ENCODE measurements around the gene PSMD3.

PSMD3 gene

DNA sequence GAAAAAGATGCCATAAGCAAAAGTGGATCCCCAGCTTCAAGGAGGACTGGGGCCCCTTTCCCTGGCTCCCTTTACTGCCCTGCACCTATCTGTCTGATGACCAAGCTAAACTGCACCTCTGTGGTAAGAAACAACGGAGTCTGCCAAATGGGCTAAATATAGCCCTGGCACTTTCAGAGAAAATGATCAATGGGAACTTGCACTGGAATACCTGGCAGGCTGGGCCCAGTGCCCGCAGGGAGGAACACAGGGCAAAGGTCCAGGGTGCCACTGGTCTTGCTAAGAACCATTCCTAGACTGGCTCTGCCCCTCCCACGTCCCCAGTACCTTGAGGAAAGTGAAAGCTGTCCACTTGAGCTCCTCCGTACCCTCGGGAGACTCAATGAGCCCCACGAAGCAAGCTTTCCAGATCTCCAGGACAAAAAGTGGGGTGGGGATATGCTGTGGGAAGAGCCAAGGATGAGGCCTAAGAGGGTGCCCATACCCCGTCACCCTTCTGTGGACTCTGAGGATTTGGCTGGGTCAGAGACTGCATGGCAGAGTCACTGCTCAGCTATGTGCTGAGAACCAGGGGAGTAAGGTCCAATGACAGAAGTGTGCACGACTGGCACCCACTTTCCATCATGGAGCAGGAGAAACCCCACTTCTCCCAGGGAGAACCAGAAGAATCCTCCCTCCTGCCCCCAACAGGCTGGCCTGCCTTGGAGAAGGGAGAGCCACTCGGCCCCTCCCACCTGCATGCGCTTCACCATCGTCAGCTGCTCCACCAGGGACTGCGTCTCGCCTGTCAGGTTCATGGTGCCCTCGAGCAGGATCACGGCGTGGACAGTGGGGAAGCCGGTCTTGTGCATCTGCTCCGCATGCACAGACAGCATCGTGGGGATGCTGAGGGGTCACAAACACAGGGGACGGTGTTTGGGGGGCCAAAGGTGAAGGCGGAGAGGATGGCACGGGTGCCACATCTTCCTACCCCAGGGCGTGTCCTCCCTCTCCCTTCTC is 52.0 kb downstream of the PSMD3 start:
- Histone ChIP-seq H3K9me3 (ENCODE audit: control insufficient read depth, insufficient read depth, low read length) (no peaks in the 10 kb centered on the region), H3K4me3 (ENCODE audit: low read length) (no peak overlapping the region), H3K36me3 (ENCODE audit: control insufficient read depth, insufficient read depth, low read length) (peaks cover 26% of the 10 kb centered on the region), H3K27me3 (ENCODE audit: control insufficient read depth, insufficient read depth, low read length) (no peaks in the 10 kb centered on the region), H3K27ac (ENCODE audit: low read length) (no peak overlapping the region), H3K4me1 (ENCODE audit: control insufficient read depth, insufficient read depth, low read length) (no peaks in the 10 kb centered on the region)
- no CpG with 5 or more reads among the region's 23 CpGs for WGBS (ENCODE audit: insufficient coverage, insufficient read length)
- no peak for DNase-seq (ENCODE audit: low read depth, low spot score)

DNA sequence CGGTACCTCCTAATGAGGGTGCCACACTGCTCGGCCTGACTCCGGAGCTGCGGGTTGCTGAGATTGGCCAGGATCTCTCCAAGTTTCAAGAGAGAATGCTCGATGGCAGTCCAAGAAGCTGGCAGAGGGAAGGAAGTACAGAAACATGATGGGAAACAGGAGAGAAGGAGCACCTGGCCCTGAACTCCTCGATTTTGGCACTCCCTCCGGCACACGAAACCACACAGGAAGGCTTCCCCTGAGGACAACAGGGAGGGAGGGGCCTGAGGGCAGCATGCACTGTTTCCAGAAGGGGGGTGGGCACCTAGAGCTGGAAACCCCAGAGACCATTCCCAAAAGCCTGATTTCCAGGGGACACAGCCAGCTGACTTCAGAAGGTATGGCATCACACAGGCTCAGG is 52.7 kb downstream of the PSMD3 start:
- WGBS (ENCODE audit: insufficient coverage, insufficient read length): no CpG with 5 or more reads among the region's 8 CpGs
- no peak for DNase-seq (ENCODE audit: low read depth, low spot score)
- Histone ChIP-seq H3K4me3 (ENCODE audit: low read length) (no peak overlapping the region), H3K27ac (ENCODE audit: low read length) (no peak overlapping the region), H3K27me3 (ENCODE audit: control insufficient read depth, insufficient read depth, low read length) (no peaks in the 10 kb centered on the region), H3K36me3 (ENCODE audit: control insufficient read depth, insufficient read depth, low read length) (peaks cover 26% of the 10 kb centered on the region), H3K4me1 (ENCODE audit: control insufficient read depth, insufficient read depth, low read length) (no peaks in the 10 kb centered on the region), H3K9me3 (ENCODE audit: control insufficient read depth, insufficient read depth, low read length) (no peaks in the 10 kb centered on the region)

DNA sequence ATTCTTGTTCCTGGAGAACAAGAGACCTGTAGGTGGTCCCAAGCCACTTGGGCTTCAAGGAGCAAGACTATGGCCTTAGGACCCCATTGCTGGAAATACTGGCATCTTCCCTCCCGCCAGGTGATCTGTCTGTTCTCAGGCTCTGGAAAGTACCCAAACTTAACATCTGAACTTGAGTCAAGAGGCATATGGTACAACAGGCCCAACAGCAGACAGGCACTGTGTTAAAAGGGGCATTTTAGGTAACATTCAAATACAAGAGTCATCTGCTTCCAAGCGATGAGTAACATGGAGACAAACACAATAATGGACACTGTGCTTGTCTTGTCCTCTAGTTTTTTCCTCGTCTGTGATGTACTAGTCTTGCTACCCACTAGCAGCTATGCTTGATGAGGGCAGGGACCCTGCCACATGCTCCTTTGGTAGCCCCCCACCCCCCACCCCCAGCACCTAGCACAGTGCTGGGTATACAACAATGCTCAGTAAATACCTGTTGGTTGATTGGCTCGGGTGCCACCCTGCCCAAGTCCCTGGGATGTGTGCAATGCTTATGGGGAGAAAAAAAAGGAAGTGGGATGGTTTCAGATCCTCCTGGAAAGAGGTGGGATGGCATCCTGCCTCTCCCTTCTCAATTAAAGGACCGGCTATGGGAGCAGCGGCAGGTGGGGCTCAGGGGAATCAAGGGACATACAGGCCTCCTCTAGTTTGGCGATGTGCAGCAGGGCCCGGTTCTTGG is 54.0 kb downstream of the PSMD3 start:
- WGBS (ENCODE audit: insufficient coverage, insufficient read length): no CpG with 5 or more reads among the region's 8 CpGs
- peaks cover 21% of the 10 kb centered on the region for H3K36me3 ChIP-seq (ENCODE audit: control insufficient read depth, insufficient read depth, low read length)
- no peak overlapping the region for H3K4me3 ChIP-seq (ENCODE audit: low read length)
- H3K9me3 ChIP-seq (ENCODE audit: control insufficient read depth, insufficient read depth, low read length): no peaks in the 10 kb centered on the region
- H3K27me3 ChIP-seq (ENCODE audit: control insufficient read depth, insufficient read depth, low read length): no peaks in the 10 kb centered on the region
- 0 out of 2 replicates have a peak, but pooled peaks cover 3% of the 10 kb centered on the region for H3K4me1 ChIP-seq (ENCODE audit: control insufficient read depth, insufficient read depth, low read length)
- no peak for DNase-seq (ENCODE audit: low read depth, low spot score)
- H3K27ac ChIP-seq (ENCODE audit: low read length): no peak overlapping the region

DNA sequence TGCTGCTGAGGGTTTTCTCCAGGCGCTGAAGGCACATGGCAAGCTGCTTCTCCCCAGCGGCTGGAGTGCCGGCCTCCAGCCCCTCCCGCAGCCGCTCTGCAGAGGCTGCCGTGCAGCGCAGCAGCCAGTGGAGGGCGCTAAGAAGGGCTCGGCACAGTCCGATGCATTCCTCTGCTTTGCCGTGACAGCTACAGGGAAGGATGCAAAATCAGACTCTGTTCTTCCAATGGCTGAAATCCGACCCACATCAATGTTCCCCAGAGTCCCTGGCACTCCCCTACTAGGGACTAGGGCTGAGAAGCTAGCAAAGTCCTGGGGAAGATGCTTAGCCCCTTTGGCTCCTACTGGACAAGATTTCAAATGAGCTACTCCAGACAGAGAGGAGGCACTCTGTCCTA is 54.6 kb downstream of the PSMD3 start:
- no peak overlapping the region for H3K27ac ChIP-seq (ENCODE audit: low read length)
- WGBS (ENCODE audit: insufficient coverage, insufficient read length): no CpG with 5 or more reads among the region's 12 CpGs
- H3K36me3 ChIP-seq (ENCODE audit: control insufficient read depth, insufficient read depth, low read length): peaks cover 19% of the 10 kb centered on the region
- no peaks in the 10 kb centered on the region for H3K9me3 ChIP-seq (ENCODE audit: control insufficient read depth, insufficient read depth, low read length)
- no peaks in the 10 kb centered on the region for H3K27me3 ChIP-seq (ENCODE audit: control insufficient read depth, insufficient read depth, low read length)
- 0 out of 2 replicates have a peak, but pooled peaks cover 3% of the 10 kb centered on the region for H3K4me1 ChIP-seq (ENCODE audit: control insufficient read depth, insufficient read depth, low read length)
- no peak overlapping the region for H3K4me3 ChIP-seq (ENCODE audit: low read length)
- no peak for DNase-seq (ENCODE audit: low read depth, low spot score)

DNA sequence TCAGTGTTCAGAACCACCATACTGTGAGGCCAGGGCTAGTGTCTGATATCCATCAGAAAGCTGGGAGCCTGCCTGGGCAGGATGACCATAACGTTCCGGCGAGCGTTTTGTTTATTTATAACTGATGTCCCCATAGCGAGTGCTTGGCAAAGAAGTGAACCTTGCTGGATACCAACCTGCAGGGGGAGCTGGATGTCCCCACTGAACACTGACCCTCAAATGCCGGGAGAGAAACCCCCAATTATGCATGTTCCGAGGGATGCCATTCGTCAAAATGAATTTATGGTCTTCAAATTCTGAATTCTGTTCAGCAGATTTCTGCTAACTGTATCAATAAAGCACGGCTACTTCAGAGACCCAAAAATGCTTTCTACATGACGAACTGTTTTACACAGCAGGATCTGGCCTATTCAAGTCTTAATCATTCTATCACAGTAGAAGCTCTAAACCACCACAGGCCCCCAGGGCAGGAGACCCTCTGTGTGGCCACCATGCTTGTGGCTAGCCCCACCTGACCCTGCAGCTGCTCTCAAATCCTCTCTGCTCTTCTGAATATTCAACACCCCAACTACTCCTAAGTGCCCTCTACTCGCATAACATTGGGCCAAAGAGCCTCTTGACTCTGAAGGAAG is 58.4 kb downstream of the PSMD3 start:
- H3K4me3 ChIP-seq (ENCODE audit: low read length): no peak overlapping the region
- WGBS (ENCODE audit: insufficient coverage, insufficient read length): no CpG with 5 or more reads among the region's 11 CpGs
- 0 out of 2 replicates have a peak, but pooled peaks cover 3% of the 10 kb centered on the region for H3K4me1 ChIP-seq (ENCODE audit: control insufficient read depth, insufficient read depth, low read length)
- H3K9me3 ChIP-seq (ENCODE audit: control insufficient read depth, insufficient read depth, low read length): no peaks in the 10 kb centered on the region
- no peak overlapping the region for H3K27ac ChIP-seq (ENCODE audit: low read length)
- no peaks in the 10 kb centered on the region for H3K27me3 ChIP-seq (ENCODE audit: control insufficient read depth, insufficient read depth, low read length)
- no peaks in the 10 kb centered on the region for H3K36me3 ChIP-seq (ENCODE audit: control insufficient read depth, insufficient read depth, low read length)
- DNase-seq (ENCODE audit: low read depth, low spot score): no peak

DNA sequence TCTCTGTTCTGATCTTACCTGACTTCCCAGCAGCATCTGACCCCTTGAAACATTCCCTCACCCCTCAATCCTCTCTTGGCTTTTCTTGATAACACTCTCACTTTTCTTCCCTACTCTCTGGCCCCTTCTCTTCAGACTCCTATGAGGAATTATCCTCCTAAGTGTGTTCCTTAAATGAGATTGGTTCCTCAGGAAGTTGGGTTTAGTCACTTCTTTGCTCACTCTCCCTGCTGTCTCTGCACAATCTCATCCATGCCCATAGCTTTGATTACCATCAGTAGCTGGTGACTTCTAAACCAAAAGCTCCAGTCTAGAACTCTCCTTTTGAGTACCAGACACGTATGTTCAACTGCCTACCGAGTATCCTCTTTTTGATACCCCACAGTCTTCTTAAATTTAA is 60.6 kb downstream of the PSMD3 start:
- no CpG with 5 or more reads among the region's 2 CpGs for WGBS (ENCODE audit: insufficient coverage, insufficient read length)
- no peaks in the 10 kb centered on the region; the same call in 1 of the 2 replicates for H3K36me3 ChIP-seq (ENCODE audit: control insufficient read depth, insufficient read depth, low read length)
- no peak for DNase-seq (ENCODE audit: low read depth, low spot score)
- 0 out of 2 replicates have a peak, but pooled peaks cover 3% of the 10 kb centered on the region for H3K4me1 ChIP-seq (ENCODE audit: control insufficient read depth, insufficient read depth, low read length)
- no peak overlapping the region for H3K4me3 ChIP-seq (ENCODE audit: low read length)
- H3K9me3 ChIP-seq (ENCODE audit: control insufficient read depth, insufficient read depth, low read length): no peaks in the 10 kb centered on the region
- no peak overlapping the region for H3K27ac ChIP-seq (ENCODE audit: low read length)
- H3K27me3 ChIP-seq (ENCODE audit: control insufficient read depth, insufficient read depth, low read length): no peaks in the 10 kb centered on the region
